NOMO-1 treated with dmso at 0.1 percent for 144 hours (cell line): ENCODE data around the gene TULP4.
"Not testable (repeated sequence)": the region's sequence is repeated elsewhere in the genome, so short reads cannot be mapped to it uniquely, and the experiment has no call there.

ENCODE experiments used
- DNase-seq: peaks from one replicate; lab custom pipeline; 2025; ENCODE audit not compliant: unreplicated experiment; lab: John Stamatoyannopoulos, UW

TULP4 gene

GRCh38 chr6:158519761-158520160, 207.5 kb downstream of the TULP4 start:
- DNase-seq, result no peak

GRCh38 chr6:158520975-158521374, 208.7 kb downstream of the TULP4 start:
- not testable (repeated sequence) for DNase-seq

GRCh38 chr6:158521759-158522158, 209.5 kb downstream of the TULP4 start:
- no peak for DNase-seq

DNA sequence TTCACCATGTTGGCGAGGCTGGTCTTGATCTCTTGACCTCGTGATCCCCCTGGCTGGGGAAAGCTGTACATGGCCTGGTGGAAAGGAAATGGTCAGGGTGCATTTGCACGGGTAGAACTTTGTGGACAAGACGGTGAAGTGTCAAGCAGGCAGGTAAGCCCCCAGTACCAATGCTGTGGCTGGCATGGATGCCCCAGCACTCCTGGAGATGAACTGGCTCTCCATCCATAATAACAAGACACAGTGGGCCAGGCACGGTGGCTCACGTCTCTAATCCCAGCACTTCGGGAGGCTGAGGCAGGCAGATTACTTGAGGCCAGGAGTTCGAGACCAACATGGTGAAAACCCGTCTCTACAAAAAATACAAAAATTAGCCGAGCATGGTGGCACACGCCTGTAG, 210.4 kb downstream of the TULP4 start:
- DNase-seq, result no peak

DNA sequence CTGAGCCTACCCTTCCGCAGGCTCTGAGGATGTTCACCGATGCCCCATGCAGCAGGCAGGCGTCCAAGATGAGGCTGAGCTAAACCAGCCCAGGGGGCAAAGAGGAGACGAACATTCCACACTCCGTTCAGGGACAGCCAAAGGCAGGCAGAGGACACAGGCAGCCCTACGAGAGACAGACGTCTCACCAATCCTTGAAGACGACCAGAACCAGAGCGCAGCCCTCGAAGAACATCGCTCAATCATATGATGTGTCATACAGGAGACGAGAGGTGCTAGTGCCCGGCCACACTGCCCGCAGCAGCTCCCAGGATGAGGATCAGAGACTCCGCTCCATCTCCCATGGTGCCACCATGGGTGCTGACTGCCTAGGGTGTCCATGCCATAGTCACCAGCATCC, 212.0 kb downstream of the TULP4 start:
- no peak for DNase-seq

GRCh38 chr6:158527858-158528257, 215.6 kb downstream of the TULP4 start:
- DNase-seq, result not testable (repeated sequence)

DNA sequence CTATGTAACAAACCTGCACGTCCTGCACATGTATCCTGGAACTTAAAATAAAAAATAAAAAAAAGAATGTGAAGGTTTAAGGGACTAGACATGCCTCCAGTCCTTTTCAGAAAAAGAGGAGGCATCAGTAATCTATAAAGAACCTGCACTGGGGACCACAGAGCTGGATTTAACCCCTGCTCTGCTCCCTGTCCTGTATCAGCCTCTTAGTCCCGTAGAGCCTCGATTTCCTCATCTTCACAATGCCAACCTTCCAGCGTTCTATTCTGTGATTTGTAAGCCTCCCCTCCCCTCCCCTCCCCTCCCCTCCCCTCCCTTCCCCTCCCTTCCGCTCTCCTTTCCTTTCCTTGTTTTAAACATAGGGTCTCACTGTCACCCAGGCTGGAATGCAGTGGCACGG, 216.6 kb downstream of the TULP4 start:
- DNase-seq, result no peak

GRCh38 chr6:158529629-158530028, 217.4 kb downstream of the TULP4 start:
- no peak for DNase-seq

DNA sequence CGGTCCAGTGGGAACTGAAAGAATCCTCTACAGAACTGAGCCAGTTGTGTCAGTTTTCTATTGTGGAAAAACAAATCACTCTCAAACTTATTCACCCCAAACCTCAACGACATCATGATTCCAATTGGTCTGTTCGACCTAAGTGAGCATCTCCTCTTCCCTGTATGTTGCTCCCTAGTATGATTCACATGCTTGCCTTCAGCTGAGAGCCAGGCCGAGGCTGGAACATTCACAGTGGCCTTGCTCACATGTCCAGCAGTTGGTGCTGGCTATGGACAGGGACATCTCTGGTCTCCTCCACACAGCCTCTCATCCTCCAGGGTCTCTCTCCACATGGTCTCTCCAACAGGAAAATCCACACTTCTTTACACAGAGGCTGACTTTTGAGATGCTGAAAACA, 219.3 kb downstream of the TULP4 start:
- DNase-seq, result no peak

DNA sequence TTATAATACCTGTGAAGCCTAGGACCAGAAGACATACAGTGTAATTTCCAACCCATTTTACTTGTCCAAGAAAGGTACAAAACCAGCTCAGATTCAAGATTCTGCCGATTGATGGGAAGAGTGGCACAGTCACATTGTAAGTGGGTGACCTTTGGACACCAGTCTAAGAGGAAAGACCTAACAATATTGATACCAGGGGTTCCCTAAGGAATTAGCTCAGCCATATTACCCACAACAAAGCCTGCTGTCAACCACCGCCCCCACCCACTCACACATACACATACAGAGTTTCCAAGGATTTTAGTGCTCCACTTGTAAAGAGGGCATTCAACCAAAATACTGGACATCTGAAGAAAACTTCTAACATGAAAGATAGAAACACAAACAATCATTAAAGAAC, 219.7 kb downstream of the TULP4 start:
- DNase-seq, result no peak

GRCh38 chr6:158536084-158536890, 224.0 kb downstream of the TULP4 start:
- no peak for DNase-seq

DNA sequence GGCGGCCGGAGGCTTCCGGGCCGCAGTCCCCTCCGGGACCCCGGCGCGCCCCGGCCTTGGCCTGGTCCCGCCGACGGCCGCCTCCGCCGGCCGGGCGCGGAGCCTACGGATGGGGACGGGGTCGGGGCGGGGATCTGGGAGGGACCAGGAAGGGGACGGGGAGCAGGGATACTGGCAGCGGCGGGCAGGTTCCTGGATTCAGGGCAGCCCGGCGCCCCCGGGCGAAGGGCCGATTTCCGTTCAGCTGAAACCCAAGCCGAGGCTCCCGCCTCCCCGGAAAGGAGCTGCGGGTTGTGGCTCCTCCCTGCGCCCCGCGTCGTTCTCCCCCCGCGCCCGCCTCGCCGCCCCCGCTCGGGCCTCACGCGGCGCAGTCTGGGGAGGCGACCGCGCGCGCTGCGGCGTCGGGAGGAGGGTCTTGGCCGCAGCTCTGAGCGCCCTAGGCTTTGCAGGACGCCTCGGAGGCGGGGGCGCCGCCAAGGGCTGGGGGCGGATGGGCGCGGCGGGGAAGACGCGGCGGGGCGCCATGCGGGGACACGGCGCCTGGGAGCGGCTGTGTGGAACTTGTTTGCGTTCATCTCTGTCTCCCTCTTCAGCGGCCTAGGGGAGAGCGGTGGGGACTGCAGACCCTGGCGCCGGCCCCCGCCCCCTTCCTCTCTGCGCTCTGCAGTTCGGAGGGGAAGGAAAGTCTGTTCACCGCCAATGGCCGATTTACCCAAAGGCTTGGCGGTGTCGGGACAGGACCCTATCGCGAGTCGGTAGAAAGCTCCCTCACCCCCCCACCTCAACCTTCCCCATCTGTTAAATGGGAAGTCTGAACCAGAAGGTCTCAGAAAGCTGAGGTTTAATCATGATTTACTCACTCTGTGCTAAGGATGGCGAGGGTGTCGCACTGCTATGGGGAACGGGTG, 224.9 kb downstream of the TULP4 start:
- DNase-seq, result no peak

DNA sequence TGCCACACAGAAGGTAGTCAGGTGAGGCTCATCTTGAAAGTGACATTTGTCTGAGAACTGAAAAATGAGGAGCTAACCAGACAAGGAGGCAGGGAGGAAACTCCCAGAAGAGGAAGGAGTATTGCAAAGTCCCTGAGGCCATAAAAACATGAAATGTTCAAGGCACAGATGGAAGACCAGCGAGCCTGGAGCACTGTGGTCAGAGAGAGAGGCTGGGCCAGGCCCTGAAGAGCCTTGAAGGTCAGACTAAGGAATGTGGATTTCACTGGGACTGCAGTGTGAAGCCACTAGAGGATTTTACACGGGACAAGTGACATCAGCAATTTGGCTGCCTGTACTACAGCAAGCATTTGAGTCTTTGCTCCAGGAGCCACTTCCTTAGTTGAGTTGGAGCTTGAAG, 226.5 kb downstream of the TULP4 start:
- no peak for DNase-seq

DNA sequence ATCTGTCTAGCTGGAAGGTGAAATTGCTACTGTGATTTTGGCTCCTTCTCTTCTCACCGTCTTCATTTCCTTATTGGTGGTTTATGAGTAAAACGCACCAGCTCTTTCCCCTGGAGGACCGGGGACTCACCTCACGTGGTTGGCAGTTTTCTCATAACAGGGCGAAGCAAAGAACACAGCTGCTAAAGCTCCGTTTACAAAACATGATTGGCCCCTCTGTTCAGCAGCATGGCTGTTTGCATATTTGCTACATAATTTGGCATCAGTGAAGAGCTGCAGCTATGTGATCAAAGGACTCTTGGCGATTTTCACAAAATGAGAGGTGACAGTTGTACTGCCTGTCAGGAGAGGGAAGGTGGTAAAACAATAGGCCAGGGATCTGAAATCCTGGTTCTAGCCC, 227.1 kb downstream of the TULP4 start:
- no peak for DNase-seq

GRCh38 chr6:158539881-158540280, 227.6 kb downstream of the TULP4 start:
- no peak for DNase-seq

GRCh38 chr6:158543606-158544185, 231.4 kb downstream of the TULP4 start:
- DNase-seq, result no peak

DNA sequence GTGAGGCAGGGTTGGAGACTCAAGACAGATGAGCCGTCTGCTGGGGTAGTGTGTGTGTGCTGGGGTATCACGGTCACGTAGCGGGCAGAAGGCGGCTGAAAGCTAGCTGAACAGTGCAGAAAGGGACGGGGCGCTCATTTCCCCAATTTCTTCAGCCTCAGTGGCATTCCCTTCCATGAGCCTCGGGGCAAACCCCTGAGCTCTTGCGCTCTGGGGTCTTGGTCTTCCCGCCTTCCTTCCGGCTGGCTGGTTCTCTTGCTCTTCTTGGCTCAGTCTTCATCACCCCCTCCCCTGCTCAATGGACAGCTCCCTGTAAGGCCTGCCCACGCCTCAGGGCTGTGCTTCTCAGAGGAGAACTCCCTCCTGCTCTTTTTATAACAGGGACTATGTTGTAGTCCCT, 232.2 kb downstream of the TULP4 start:
- no peak for DNase-seq

GRCh38 chr6:158545043-158545966, 233.0 kb downstream of the TULP4 start:
- no peak for DNase-seq

- no peak for DNase-seq
Observed at GRCh38 chr6:158548418-158549161, 236.3 kb downstream of the TULP4 start.
